Head of caudate nucleus (tissue), 42 donors: ENCODE data around the gene DMRTA1.
"Not testable (repeated sequence)": the region's sequence is repeated elsewhere in the genome, so short reads cannot be mapped to it uniquely, and the experiment has no call there.

Experiments
- DNase-seq, 42 donors: peaks; one replicate each; pipeline versions ENCODE4 v3.0.0 to v3.0.0-alpha.2; 2020 to 2021; ENCODE audit warnings: mixed read lengths in 7 of 42
- intact Hi-C: fragments of 100-400 bp; cut with DNase I; formaldehyde crosslinking; loops from one replicate; pipeline ENCODE4 v1.15.0; 2022

Gene DMRTA1

DNA sequence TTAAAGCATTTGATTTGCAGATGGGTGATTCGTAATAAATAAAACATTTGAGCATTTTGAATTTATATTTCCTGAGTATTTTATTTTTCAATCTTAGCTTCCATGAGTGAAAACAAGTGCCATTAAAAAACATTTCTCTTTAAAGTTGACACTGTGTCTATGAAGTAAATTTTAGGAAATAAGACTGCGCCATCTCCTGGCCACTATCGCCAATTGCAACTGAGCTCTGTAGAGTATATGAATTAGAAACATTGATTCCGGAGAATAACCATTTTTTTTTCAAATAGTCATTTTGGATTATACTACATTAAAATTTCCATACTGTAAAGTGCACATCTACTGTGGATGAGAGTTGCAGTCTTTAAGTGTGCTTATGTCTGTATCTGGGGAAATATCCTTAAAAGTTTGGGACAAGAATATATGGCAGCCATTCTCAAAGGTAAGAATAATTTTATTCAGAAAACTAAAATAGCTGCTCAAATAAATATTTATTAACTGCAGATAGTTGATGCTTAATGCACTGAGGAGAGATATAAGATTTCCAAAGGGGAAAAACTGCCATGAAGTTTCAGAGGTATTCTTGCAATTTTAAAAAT is 5.9 kb downstream of the DMRTA1 start:
- DNase-seq, result peak in 41 of 42 donors; percentile 14 to 83 (median 62)

DNA sequence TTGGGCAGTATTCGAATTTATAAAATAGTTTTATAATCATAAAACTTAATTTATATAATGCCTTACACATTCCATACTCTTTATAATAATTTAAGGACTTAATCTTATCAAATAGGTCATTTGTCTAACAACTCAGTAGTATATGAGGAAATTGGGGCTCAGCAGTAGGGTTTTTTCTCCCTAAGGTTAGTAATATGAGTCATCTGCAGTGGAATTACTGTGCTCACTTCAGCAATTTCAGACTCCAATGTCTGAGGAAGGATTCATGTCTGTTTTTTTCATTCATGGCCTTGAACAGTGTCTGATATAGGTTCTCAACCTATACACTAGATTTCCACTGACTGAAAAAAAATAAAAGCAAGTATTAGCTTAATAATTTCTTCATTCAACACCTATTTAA is 7.4 kb downstream of the DMRTA1 start:
- intact Hi-C loops, result loop anchor here (5.0 kb wide), 1 partner anchor 147 kb away; no protein-coding TSS in a partner anchor
- no peak for DNase-seq

More for the DNA sequence above, 5.9 kb downstream of the DMRTA1 start:
- intact Hi-C loops, result loop anchor here (5.0 kb wide), 1 partner anchor 145 kb away; no protein-coding TSS in a partner anchor

DNA sequence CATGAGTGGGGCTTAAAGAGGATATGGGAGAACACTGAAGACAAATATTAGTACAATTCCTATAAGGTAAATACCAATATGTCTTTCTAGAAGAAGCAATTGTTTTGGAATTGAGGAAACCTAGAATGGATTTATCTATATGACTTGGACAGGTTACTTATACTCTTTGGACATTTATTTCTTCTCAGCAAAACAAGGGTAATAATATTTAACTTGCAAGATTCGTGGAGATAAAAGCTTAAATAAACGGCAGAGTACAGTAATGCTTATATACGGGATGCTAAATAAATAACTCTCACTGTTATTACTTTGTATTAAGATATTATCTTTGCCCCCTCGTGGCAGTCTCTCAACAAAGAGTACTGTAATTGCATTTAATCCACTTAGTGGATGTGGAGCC is 8.6 kb downstream of the DMRTA1 start:
- intact Hi-C loops, result no loop called here
- no peak for DNase-seq

DNA sequence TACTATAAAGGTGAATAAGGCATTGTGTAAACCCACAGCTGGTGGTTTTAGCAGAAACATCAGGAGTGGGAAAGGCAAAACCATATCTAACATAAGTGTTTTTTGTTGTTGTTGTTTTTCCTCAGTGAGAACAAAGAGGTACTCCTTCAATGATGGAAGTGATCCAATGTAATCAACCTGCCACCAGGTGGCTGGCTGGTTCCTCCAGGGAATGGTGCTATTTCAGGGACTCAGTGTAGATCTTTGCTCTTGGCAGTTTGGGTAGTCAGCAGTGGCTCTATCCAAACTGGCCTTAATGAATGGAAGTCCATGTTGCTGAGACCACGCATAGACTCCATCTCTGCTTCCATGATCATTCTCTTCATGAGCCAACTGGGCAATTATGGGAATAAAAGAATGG is 10.8 kb downstream of the DMRTA1 start:
- intact Hi-C loops, result no loop called here
- no peak for DNase-seq

DNA sequence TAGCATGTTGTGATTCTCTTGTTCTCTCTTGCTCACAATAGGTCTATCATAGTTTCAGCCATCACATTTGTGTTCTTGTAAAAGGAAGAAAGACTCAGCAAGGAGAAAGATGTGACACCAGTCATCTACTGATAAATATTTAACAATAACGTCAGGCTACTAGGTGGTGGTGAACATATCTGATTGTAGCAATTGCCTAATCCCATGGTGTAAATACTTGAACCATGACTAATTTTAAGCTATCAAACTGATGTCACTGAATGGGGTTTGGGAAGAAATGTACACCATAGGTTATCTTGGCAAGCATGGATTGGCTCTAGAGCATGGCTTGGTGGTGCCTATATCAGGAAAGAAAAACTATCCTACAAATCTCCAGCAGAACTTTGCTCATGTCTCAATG is 16.6 kb downstream of the DMRTA1 start:
- intact Hi-C loops, result no loop called here
- DNase-seq, result no peak

DNA sequence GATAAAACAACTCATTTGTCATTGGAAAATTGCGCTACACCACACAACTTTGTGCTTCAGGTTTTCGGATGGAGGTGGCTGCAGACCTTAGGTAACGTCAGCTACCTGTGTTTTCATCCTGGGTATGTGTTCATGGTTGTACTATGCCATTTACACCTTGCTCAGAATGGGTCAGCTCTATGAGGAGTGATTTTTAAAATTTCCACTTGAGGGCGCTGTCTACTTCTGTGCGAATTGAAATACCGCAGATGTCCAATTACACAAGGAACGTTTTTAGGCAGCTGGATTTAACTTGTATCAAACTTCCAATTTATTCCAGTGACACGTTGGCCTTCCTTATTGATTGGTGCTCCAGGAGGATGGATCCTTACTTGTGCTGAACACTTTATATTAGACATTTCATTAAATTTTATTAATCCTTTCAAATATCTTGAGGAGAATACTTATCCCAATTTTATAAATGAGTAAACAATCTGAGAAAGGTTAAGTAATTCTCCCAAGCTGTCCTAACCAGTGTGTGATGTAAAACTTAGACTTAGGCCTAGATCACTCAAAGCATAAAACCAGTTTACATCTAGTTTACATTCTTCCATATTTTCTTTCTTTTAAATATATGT is 23.4 kb downstream of the DMRTA1 start:
- peak in 22 of 42 donors; percentile 7 to 68 (median 40) for DNase-seq
- intact Hi-C loops, result no loop called here

DNA sequence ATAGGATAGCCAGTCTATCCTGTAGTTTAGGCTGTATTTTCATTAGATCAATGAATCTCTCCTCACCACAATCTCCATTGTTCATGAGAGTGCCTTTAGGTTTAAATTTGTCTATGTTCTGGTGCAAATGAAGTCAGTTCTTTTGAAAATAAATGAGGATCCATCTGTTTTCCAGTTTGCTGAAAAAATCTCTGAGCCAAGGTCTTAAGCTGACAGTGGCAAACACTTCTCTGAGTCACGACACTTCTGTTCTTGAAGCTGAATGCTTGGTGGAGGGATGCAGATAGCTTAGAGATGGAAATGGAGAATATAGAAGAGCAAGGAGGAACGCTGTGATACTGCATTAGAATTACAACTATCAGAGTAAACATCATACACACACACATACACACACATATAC is 34.9 kb downstream of the DMRTA1 start:
- intact Hi-C loops, result no loop called here
- DNase-seq, result no peak

DNA sequence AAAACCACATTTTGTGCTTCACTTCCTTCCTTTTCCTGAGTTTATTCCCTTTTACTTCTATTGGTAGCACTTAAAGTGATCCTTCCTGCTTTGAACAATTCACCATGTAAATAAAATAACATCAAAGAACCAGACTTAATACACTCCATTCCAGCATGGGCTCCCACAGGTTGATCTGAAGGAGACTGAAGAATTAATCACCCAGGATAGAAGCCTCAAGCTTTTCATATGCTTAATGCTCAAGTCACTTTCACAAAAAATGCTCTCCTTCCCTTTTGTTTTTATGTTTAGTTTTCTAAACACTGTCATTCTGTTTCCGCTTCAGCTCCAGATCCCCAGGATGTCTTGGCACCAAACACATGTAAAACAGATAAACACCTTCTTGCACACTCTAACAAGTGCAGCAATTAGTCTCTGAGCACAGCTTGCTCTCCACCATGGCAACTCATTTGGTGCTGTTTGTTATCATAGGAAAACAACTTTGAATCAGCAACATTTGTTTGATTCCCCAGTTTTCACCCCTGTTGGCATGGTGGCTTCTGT is 37.0 kb downstream of the DMRTA1 start:
- DNase-seq, result no peak
- intact Hi-C loops, result no loop called here

DNA sequence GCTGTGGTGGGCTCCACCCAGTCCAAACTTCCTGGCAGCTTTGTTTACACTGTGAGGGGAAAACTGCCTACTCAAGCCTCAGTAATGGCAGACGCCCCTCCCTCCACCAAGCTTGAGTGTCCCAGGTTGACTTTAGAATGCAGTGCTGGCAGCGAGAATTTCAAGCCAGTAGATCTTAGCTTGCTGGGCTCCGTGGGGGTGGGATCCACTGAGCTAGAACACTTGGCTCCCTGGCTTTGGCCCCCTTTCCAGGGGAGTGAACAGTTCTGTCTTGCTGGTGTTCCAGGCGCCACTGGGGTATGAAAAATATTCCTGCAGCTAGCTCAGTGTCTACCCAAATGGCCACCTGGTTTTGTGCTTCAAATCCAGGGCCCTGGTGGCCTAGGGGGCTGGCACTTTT is 49.6 kb downstream of the DMRTA1 start:
- DNase-seq, intact Hi-C loops: not testable (repeated sequence)
